ENCODE results near the gene FAM180A.

Gene FAM180A

DNA sequence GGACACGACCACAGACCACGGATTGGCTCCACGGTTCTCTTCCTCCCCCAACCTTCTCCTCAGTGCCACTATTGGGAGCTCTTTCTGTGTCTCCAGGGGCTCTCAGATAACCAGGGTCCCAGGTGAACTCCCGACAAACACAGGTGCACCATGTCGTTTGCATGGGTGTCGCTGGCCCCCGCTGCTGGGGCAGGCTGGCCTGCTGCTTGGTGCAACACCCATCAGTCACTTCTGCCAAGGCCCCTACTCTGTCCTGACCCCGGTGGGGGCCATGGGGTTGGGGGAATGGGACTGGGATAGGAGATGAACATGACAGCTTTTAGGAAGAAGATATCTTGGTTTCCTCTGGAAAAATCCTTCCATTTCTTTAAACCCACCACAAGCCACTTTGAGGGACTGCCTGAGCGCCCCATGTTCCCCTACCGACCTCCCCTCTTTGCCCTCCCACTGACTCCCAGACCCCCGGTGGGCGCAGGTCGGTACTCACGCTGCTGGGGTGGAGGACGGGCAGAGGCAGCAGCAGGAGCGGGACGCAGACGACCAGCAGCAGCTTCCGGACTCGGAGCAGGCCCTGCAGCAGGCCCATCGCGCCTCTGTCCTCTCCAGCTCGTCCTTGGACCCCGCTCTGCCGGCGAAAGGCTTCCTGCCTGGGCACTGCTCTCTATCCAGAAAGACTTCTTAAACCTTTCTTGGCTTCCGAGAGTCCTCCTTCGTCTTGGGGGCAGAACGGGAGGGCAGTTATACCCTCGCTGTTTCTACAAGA lies 21.5 kb downstream of the FAM180A start:
- H3K27ac ChIP-seq, result no peak overlapping the region
- no peaks in the 10 kb centered on the region for H3K36me3 ChIP-seq (ENCODE audit: control insufficient read depth, insufficient read depth, low read length)
- H3K9me3 ChIP-seq (ENCODE audit: control insufficient read depth, low read length), result no peaks in the 10 kb centered on the region
- H3K27me3 ChIP-seq (ENCODE audit: control insufficient read depth, insufficient read depth, low read length), result no peaks in the 10 kb centered on the region
- no peak overlapping the region for H3K4me3 ChIP-seq (ENCODE audit: low read depth, low read length)
- TF ChIP-seq, protein P1, sequence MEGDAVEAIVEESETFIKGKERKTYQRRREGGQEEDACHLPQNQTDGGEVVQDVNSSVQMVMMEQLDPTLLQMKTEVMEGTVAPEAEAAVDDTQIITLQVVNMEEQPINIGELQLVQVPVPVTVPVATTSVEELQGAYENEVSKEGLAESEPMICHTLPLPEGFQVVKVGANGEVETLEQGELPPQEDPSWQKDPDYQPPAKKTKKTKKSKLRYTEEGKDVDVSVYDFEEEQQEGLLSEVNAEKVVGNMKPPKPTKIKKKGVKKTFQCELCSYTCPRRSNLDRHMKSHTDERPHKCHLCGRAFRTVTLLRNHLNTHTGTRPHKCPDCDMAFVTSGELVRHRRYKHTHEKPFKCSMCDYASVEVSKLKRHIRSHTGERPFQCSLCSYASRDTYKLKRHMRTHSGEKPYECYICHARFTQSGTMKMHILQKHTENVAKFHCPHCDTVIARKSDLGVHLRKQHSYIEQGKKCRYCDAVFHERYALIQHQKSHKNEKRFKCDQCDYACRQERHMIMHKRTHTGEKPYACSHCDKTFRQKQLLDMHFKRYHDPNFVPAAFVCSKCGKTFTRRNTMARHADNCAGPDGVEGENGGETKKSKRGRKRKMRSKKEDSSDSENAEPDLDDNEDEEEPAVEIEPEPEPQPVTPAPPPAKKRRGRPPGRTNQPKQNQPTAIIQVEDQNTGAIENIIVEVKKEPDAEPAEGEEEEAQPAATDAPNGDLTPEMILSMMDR (IDR thresholded peaks at IDR 0.05), result no peak
- H3K9ac ChIP-seq, result no peak overlapping the region
- H2AFZ ChIP-seq, result no peak overlapping the region
- no peaks in the 10 kb centered on the region for H3K4me1 ChIP-seq
- H3K4me2 ChIP-seq (ENCODE audit: low read length), result no peak overlapping the region
- H3K79me2 ChIP-seq, result no peaks in the 10 kb centered on the region

GRCh38 chr7:135726276-135726788 lies 22.3 kb downstream of the FAM180A start:
- Histone ChIP-seq H3K27ac (no peak overlapping the region), H2AFZ (no peak overlapping the region), H3K9me3 (ENCODE audit: control insufficient read depth, low read length) (no peaks in the 10 kb centered on the region), H3K4me1 (no peaks in the 10 kb centered on the region), H3K36me3 (ENCODE audit: control insufficient read depth, insufficient read depth, low read length) (no peaks in the 10 kb centered on the region), H3K9ac (no peak overlapping the region), H3K79me2 (no peaks in the 10 kb centered on the region), H3K4me2 (ENCODE audit: low read length) (no peak overlapping the region), H3K27me3 (ENCODE audit: control insufficient read depth, insufficient read depth, low read length) (no peaks in the 10 kb centered on the region), H3K4me3 (ENCODE audit: low read depth, low read length) (no peak overlapping the region)
- TF ChIP-seq, protein P1 (IDR thresholded peaks at IDR 0.05), result no peak

GRCh38 chr7:135723411-135723810 lies 25.2 kb downstream of the FAM180A start:
- Histone ChIP-seq H3K36me3 (ENCODE audit: control insufficient read depth, insufficient read depth, low read length) (no peaks in the 10 kb centered on the region), H3K27me3 (ENCODE audit: control insufficient read depth, insufficient read depth, low read length) (no peaks in the 10 kb centered on the region), H3K79me2 (no peaks in the 10 kb centered on the region), H3K27ac (no peak overlapping the region), H3K4me1 (no peaks in the 10 kb centered on the region), H3K4me2 (ENCODE audit: low read length) (no peak overlapping the region), H3K9ac (no peak overlapping the region), H3K9me3 (ENCODE audit: control insufficient read depth, low read length) (no peaks in the 10 kb centered on the region), H2AFZ (no peak overlapping the region), H3K4me3 (ENCODE audit: low read depth, low read length) (no peak overlapping the region)
- TF ChIP-seq, protein P1 (IDR thresholded peaks at IDR 0.05), result no peak

DNA sequence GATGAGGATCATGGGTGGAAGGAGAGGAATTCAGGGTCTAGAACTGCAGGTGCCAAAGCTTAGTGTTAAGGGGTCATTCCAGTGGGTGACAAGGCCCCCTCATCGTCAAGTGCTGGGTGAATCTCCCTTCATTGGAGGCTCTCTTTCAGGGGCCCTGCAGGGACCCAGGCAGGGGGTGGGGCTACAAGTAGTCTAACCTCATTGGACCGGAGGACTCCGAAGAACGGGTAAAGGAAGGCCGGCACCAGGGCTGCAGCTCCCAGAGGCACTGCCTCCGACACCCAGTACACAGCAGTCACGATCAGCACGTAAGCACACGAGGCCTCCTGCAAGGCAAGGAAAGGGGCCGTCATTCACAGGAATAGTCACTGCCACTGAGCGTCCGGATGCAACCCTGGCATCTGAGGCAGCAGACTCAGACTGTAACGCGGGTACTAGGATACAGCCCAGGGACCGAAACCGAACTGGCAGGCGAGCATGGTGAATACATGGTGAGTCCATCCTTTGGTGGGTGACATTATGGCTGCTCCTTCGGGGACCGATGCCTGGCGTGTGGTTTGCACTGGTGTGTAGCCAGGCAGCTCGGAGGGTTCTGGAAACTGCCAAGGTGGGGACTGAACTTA lies 27.3 kb downstream of the FAM180A start:
- Histone ChIP-seq H3K36me3 (ENCODE audit: control insufficient read depth, insufficient read depth, low read length) (no peaks in the 10 kb centered on the region), H3K4me1 (no peaks in the 10 kb centered on the region), H3K79me2 (no peaks in the 10 kb centered on the region), H3K4me2 (ENCODE audit: low read length) (no peak overlapping the region), H3K27ac (no peak overlapping the region), H2AFZ (no peak overlapping the region), H3K9me3 (ENCODE audit: control insufficient read depth, low read length) (no peaks in the 10 kb centered on the region), H3K27me3 (ENCODE audit: control insufficient read depth, insufficient read depth, low read length) (no peaks in the 10 kb centered on the region), H3K4me3 (ENCODE audit: low read depth, low read length) (no peak overlapping the region), H3K9ac (no peak overlapping the region)
- TF ChIP-seq, protein P1 (IDR thresholded peaks at IDR 0.05), result no peak

Measured in parathyroid adenoma (tissue), 2 donors.